DMS79 (cell line): ENCODE measurements around the gene EIF5.
"Not testable (repeated sequence)": the region's sequence is repeated elsewhere in the genome, so short reads cannot be mapped to it uniquely, and the experiment has no call there.

ENCODE experiments used
- DNase-seq: peaks from one replicate; lab custom pipeline; 2025; lab: John Stamatoyannopoulos, UW

The EIF5 gene

DNA sequence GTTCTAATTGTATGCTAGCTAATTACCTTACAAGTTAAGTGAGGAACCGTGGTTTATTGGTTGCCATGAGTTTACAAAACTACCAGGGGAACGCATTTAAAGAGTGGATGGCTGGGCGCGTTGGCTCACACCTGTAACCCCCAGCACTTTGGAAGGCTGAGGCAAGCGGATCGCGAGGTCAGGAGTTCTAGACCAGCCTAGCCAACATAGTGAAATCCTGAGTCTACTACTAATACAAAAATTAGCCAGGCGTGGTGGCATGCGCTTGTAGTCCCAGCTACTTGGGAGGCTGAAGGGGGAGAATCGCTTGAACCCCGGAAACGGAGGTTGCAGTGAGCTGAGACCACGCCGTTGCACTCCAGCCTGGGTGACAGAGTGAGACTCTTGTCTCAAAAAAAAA is 2.2 kb downstream of the EIF5 start:
- no peak for DNase-seq

DNA sequence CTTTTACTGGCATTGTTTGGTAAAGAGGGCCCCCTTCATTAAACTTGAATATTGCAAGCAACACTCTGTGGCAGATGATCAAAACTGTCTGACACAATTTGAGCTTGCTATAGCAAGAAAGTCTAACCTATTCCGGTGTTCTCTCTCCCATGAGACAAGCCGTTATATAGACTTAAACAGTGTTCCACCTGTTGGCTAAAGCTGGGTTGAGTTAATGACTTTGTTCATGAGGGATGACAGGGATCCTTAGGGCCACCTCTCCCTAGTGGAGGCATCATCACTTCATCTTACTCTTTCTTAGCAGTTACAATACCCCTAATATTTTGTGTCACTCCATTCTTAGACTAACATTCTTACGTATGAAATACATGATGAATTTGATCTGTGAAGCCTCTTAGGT is 3.8 kb downstream of the EIF5 start:
- no peak for DNase-seq

DNA sequence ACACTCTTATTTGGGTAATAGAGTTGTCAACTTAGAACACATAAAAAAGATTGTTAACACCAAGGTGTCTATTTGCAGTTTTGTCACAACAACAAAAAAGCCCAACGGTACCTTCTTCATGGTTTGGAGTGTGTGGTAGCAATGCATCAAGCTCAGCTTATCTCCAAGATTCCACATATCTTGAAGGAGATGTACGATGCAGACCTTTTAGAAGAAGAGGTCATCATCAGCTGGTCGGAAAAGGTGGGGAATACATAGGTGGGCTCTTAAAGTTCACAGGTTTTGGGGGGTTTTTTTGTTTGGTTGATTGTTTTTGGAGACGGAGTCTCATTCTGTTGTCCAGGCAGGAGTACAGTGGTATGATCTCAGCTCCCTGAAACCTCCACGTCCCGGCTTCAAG is 5.5 kb downstream of the EIF5 start:
- no peak for DNase-seq

DNA sequence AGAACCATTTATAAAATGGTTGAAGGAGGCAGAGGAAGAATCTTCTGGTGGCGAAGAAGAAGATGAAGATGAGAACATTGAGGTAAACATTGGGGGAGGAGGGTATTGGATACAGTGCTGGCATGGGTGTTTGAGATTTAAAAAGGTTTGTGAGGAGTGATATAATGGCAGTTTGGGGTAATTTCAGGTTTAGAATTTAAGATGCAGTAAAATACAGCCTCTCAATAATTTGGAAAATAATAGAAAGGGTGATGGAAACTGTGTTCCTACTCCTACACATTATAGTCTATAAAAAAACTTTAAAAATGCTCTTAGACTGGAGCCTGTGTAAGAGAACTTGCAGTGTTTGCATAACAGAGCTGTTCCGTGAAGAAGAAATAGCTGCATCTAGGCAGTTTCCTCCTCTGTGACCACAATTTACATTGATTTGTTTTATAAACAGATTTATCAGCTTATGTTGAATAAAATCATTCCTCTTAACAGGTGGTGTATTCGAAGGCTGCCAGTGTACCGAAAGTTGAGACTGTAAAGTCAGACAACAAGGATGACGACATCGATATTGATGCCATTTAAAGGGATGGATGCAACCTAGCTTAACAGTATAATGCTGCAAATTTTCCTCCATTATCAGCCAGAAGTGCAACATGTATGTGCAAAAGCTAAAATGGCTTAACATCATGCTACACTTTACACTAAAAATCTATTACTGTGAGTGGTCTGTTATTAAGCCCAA is 6.6 kb downstream of the EIF5 start:
- no peak for DNase-seq

DNA sequence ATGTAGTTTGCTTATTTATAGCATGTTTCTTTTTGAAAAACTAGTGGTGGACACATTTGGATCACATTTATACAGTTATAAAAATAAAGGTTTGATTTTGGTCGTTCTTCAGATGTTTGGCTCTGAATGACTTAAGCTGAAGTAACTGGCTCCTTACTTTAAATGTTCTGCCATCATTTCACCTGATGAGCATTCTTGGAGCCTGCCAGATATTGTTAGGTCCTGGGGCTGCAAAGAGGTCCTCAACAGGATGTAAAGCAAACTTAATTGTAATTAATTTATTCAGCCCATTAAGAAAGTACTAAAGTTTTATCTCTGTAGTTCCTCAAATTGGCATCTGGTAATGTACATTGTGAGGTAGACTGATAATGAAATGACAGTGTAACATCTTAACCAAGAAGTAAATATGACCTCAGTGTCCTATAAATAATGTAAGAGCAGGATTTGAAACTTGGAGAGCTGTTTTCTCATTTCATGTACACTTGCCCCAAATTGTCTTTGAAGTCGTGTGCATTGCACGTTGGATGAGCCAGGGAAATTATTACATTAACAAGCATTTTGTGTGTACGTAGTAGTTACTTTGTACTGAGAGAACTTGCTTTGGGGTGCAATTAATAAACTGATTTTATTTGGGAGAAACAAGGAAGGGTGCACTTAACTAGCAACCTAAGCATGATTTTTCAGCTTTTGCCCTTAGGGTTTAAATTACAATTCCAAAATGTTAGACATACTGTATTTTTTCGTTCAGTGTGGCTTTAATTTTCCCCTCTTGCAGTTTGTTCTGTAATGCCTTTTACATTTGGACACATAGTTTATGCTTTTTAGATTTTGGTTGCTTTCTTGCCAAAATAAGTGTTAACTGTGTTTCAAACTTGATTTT is 7.5 kb downstream of the EIF5 start:
- no peak for DNase-seq

DNA sequence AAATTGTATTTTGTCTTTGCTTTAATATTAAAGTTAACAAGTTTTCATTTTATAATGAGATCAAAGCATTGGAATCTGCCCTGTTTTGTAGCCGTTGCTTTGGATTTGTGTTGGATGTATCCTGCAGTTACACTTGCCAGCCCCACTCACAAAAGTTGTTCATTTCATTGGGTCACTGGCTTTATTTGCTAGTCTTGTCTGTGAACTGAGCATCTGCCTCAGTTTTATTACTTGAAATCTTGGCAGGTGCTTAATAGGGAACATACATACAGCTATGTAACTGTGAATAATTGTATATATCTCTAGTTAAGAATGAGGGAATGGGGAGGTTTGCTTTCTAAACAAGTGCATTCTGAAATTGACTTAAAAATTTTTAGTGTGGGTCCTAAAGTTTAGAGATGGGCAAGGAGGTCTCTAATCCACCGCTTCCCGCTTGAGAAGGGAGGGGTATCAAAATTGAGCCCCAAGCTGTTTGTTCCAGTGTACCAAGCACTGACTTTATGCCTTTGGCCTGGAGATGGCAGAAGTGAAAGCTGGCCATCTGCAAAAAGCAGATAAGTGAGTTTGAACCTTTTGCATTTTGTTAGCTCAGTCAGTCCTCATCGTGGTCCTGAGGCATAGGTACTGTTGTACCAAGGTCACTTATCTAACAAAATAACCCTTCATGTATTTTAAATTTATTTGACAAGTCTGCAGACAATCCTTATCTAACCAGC is 9.3 kb downstream of the EIF5 start:
- no peak for DNase-seq

DNA sequence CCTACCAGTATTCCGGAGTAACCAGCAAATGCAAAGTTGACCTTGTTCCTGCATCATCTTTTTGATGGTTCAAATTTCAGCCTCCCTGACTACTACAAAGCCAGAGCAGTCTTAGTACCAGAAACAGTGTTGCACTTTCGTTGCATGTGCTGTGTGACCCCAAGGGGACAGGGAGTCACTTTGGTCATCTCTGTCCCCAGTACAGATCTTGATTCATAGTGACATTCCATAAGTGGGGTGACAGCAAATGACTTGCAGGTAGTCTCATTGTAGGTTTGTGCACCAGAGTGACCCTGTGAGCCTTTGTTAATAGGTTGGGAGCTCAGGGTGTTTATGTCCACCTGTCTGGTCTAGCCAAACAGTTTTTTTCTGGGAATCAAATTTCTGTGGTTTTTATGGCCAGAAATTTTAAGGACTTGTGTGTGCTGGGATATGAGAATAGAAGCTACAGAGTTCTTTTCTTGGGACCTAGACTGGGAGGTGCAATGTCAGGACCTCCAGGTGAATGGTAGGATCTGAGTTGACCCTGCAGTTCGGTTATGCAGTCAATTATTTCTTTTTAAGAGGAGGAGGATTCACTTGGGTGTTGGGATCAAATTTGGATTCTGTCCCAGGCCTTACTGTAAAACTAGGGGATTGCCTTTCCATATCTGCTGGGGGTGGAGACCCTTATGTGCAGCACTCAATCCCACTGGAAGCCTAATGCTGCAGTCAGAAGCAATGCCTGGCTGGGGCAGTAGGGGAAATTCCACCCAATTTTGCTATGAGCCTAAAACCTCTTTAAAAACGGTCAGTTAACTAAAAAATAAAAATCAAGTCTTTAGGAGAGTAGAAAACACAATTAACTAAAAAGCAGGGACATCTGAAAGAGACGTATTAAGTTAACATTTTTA is 10.1 kb downstream of the EIF5 start:
- no peak for DNase-seq

DNA sequence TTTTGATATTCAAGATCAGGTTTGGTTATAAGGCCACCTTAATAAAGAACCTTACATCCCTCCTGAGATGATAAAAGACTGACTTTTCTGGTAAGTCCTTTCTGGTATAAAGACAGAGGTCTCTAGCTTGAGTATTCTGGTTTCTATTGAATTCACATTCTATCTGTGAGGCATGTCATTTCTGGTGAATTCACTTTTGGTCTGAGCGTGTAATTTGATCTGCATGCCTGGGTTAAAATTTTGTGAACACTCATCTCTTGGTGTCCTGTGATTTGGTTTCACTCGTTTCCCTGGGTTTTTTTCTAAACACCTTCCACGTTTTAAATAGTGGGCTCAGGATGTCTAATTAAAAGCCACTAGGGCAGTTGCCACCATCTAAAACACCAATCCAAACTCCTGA is 12.2 kb downstream of the EIF5 start:
- DNase-seq, result no peak

DNA sequence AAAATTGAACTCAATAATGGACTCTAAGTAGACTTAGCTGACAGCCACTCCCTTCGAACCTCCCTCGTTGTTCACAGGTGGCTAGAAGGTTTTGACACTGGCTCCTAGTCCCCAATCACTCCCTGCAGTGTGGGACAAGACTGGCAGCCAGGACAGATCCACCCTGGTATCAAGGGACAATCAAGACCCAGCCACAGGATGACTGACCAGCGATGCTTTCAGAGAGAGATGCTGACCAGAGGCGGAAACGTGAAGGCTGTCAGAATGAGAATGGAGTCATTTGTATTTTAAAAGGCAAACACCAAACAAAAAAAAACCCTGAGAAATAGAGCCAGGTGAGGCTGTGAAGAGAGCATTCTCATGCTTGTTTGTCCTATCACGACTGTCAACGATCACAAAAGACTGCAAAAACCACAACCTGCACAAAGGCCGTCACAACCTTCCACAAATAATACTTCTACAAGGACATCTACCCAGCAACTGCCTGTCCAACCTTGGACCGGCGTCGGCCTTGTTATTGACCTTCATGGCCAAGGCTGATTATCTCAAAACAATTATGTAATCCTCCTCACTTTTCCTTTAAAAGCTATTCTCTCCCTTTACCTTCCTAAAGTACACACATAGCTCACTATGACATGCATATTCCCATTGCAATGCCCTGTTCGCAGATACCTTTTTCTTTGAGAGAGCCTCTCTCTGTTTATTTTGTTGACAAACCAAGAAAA is 13.2 kb downstream of the EIF5 start:
- DNase-seq, result no peak

DNA sequence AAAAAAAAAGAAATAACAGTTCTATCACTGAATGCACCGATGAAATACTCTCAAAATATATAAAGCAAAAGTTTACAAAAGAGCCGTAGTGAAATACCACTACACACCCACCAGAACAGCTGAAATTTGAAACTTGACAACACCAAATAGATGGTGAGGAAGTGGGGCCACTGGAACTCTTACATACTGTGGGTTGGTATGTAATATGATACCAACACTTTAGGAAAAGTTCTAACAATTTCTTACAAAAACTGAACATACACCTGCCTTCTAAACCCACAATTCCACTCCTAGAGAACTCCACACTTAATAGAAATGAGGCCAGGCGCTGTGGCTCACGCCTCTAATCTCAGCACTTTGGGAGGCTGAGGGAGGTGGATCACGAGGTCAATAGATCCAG is 14.1 kb downstream of the EIF5 start:
- DNase-seq, result no peak

DNA sequence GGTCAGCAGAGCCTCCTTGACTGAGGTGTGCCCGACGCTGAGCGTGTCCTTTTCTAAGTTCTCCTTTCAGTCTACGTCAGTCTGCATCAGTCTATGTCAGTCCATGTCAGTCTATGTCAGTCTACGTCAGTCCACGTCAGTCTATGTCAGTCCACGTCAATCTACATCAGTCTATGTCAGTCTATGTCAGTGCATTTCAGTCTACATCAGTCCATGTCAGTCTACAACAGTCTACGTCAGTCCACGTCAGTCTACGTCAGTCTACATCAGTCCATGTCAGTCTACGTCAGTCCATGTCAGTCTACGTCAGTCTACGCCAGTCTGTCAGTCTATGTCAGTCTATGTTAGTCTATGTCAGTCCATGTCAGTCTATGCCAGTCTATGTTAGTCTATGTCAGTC is 15.9 kb downstream of the EIF5 start:
- no peak for DNase-seq

DNA sequence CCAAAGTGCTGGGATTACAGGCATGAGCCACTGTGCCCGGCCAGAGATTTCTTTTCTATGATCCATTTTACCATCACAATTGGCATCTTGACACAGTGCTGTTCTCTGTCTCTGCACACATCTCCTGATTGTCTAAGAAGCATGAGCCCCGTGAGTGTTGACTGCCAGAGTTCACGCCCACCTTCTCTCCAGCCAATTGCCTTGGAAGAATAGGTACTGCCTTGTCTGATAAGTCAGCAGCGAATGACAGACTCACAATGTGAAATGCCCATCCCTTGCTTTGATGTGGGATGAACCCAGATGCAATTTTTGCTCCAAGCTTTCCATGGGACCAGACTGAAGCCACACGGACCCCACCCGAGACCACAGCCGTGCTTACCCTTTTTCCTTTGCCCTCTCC is 19.3 kb downstream of the EIF5 start:
- DNase-seq, result no peak

DNA sequence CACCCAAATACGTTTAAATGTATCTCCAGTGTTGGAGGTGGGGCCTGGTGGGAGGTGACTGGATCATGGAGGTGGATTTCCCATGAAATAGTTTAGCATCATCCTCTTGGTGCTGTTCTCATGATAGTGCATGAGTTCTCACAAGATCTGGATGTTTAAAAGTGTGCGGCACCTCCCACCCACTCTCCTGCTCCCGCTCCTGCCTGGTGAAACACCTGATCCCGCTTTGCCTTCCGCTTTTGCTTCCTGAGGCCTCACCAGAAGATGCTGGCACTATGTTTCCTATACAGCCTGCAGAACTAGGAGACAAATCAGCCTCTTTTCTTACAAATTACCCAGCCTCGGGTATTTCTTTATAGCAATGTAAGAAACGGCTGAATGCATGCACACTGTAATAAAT is 20.1 kb downstream of the EIF5 start:
- no peak for DNase-seq

DNA sequence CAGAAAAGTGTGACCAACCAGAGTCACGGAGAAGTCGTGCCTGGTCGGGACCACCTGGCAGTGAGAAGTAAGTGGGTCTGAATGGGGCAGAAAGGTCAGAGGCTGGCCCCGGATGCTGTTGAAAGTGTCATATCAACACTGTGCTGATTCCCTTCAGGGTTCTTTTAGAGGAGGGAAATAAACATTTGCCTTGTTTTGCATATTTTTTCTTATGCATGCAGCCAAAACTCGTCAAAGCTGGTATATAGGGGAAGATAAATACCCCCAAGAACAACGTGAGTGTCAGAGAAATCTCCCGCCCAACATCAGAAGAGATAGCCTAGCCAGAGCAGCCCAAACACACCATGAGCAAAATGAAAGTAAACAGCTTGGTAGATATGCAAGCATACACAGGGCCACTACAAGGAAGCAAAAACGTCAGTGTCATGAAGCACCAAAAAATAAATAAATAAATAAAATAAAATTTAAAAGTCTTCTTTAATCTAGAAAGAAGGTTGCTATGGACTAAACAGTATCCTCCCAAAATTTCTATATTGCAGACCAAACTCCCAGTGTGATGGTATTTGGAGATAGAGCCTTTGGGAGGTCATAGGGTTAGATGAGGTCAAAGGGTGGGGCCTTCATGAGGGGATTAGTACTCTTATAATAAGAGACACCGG is 22.1 kb downstream of the EIF5 start:
- DNase-seq, result no peak

DNA sequence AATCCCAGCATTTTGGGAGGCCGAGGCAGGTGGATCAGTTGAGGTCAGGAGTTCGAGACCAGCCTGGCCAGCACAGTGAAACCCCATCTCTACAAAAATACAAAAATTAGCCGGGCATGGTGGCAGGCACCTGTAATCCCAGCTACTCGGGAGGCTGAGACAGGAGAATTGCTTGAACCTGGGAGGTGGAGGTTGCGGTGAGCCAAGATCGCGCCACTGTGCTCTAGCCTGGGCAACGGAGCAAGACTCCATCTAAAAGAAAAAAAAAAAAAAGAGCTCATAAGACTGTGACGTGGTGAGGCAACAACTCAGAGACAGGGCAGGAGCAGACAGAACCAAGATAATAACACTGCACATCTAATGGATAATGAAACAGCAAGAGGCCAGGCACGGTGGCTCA is 23.5 kb downstream of the EIF5 start:
- not testable (repeated sequence) for DNase-seq

DNA sequence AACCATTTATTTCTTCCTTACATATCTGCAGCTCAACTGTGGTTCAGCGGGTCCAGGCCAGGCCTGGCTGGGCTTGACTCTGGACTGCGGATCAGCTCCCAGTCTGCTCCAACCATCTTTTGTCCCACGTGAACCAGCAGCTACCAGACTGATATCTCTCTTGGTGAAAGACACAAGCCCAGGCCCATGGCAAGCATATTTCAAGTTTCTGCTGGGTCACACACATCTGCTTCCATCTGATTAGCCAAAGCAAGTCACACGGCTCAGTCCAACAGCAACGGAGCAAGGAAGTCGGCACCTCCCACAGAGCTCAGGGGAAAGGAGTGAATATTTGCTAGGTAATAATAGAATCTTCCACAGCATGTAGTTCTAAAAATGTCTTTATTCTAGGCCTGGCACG is 26.5 kb downstream of the EIF5 start:
- no peak for DNase-seq

DNA sequence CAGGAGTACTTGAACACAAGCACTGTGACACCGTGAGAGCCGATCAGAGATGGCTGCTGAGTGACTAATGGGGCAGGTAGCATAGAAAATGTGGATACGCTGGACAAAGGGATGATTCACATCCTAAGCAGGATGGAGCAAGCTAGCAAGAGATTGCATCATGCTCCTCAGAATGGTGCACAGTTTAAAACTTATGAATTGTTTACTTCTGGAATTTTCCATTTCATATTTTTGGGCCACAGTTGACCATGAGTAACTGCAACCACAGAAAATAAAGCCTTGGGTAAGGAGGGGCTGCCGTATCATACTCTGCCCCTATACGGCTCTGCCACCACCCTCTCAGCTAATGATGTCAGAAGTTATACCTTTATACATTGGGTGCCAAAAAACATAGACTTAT is 27.8 kb downstream of the EIF5 start:
- DNase-seq, result no peak

DNA sequence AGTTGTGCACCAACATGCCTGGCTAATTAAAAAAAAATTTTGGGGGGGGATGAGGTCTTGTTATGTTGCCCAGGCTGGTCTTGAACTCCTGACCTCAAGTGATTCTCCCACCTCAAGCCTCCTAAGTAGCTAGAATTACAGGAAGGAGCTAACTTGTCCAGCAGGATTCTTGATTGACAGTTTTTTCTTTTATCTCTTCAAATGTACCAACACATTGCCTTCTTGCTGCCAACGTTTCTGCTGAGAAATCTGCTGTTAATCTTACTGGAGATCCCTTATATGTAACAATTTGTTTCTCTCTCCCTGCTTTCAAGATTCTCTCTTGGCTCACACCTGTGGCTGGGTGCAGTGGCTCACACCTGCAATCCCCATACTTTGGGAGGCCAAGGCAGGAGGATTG is 28.7 kb downstream of the EIF5 start:
- DNase-seq, result no peak

DNA sequence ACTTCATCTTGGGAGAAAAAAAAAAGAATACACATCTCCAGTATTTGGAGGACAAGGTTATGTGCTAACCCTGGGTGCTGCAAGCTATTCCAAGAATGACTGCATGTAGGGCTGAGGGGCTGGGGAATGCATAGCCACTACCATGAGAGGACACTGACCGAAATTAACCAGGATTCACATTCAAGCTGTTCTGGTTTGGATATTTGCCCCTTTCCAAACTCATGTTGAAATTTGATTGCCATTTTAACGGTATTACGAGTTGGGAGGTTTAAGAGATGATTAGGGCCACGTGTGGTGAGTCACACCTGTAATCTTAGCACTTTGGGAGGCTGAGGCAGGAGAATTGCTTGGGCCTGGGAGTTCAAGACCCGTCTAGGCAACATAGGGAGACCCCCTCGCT is 32.7 kb downstream of the EIF5 start:
- DNase-seq, result no peak

DNA sequence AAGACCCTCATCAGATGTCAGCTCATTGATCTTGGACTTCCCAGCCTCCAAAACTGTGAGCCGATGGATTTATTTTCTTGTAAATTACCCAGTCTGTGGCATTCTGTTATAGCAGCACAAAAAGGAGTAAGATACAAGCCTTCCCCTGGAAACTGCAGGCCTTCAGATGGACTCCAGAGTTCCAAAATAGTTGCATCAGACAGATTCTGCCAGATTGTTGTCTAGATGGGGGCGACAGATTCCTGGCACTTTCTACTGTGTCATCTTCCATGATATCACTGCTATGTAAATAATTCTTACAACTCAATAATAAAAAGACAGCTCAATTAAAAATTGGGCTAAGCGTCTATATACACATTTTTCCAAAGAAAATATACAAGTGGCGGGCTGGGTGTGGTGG is 34.0 kb downstream of the EIF5 start:
- no peak for DNase-seq

DNA sequence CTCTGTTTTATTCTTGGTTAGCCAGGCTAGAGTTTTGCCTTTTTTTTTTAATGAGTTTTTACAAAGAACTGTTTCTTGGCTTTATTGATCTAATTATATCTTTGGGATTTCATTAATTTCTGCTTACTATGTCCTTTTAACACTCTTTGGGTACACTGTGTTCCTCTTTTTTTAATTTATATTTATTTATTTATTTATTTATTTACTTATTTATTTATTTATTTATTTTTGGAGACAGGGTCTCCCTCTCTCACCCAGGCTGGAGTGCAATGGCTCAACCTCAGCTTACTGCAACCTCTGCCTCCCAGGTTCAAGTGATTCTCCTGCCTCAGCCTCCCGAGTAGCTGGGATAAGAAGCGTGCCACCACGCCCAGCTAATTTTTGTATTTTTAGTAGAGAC is 36.0 kb downstream of the EIF5 start:
- DNase-seq, result no peak
